ENCODE data around the gene MRFAP1L1. TPM values are rescaled to one million over a fixed set of nuclear protein-coding genes. Genes with fewer than 3 reads are reported as not detected.

The MRFAP1L1 gene
- total and polyA plus RNA-seq, 7 experiments from 2014 or later = 24.8 to 160 (median 116) TPM

DNA sequence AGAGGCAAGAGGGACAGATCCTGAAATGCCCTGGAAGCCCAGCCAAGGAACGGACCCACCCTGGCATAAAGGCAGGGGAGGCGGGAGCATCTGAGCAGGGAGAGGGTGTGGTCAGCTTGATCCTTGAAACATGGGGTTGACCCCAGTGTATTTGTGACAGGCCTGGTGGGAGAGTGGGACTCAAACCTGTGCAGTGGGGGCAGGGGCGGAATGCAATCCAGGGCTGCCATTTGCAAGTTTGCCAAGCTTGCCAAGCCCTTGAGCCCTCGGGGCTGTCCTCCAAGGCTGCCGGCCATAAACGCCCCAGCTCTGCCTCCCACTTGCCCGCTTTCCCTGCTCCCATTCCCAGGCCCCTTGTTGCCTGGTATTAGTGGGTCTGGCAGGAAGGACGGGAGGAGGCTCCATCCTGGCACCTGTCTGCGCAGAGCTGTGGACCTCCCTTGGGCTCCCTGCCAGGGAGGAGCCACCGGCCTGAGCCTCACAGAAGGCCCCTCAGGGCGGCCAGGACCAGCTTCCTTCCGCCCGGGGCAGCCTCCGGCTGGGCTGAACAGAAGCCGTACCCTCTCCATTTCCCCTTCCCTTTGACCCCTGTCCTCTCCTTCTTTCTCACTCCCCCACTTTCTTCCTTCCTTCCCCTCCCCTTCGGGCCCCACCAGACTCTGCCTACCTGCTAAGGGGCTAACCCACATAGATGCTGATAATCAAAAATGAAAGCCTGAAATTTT is 15.3 kb downstream of the MRFAP1L1 start:
- peaks cover 92 to 93% of the 10 kb centered on the region in 2 donors for H3K4me1 ChIP-seq (ENCODE audit: control insufficient read depth in 2 of 2, insufficient read depth in 2 of 2, low read length in 2 of 2)
- H3K4me3 ChIP-seq (ENCODE audit: low read length) = peak overlapping the region; percentile 16
- CTCF ChIA-PET = interaction anchor here (0.9 to 3.2 kb wide), 3 partner anchors 10 to 20 kb away, joined by 3 to 50 read pairs (median 4); a partner anchor contains a TSS
- POLR2A ChIA-PET = interaction anchor here (0.7 to 19.4 kb wide), 7 partner anchors 10 to 234 kb away, joined by 3 to 552 read pairs (median 17); partner anchors contain the start of genes BLOC1S4, MRFAP1 and MRFAP1L1
- Mint-ChIP-seq H3K4me1 (peaks cover 68 to 90% (median 84%) of the 10 kb centered on the region in 7 donors), H3K36me3 (peaks cover 0 to 19% (median 3%) of the 10 kb centered on the region in 5 donors), H3K4me3 (peak overlapping the region; percentile 44 to 82 (median 73)), H3K9me3 (peaks cover 0 to 2% (median 0%) of the 10 kb centered on the region in 11 donors), H3K27ac (peak overlapping the region; percentile 93 to 99 (median 97)), H3K27me3 (no peaks in the 10 kb centered on the region)
- H3K27me3 ChIP-seq (ENCODE audit: control insufficient read depth in 2 of 2, insufficient read depth in 2 of 2, low read length in 2 of 2) = no peaks in the 10 kb centered on the region
- DNase-seq = peak in 5 of 9 donors; percentile 27 to 45 (median 38)
- no peaks in the 10 kb centered on the region for H3K9me3 ChIP-seq (ENCODE audit: control insufficient read depth in 2 of 3, low read length in 3 of 3)
- intact Hi-C loops (cut with micrococcal nuclease) = no loop called here
- peak; percentile 30 for ATAC-seq
- peak overlapping the region; percentile 34 for H3K27ac ChIP-seq (ENCODE audit: low read depth, low read length)
- no peaks in the 10 kb centered on the region for H3K36me3 ChIP-seq (ENCODE audit: control insufficient read depth in 2 of 3, insufficient read depth in 3 of 3, low read length in 3 of 3)

GRCh38 chr4:6693231-6694176 is 16.2 kb downstream of the MRFAP1L1 start, which contains the start of gene S100P:
Gene S100P, plus strand, starts transcription at chr4:6693878. Its CDS starts 55 bp downstream, at chr4:6693933.
- Histone ChIP-seq H3K9me3 (ENCODE audit: control insufficient read depth in 2 of 3, low read length in 3 of 3) (no peaks in the 10 kb centered on the region), H3K27ac (ENCODE audit: low read depth, low read length) (peak within 1 kb of the TSS; percentile 34), H3K36me3 (ENCODE audit: control insufficient read depth in 2 of 3, insufficient read depth in 3 of 3, low read length in 3 of 3) (no peaks in the 10 kb centered on the region), H3K27me3 (ENCODE audit: control insufficient read depth in 2 of 2, insufficient read depth in 2 of 2, low read length in 2 of 2) (no peaks in the 10 kb centered on the region), H3K4me1 (ENCODE audit: control insufficient read depth in 2 of 2, insufficient read depth in 2 of 2, low read length in 2 of 2) (peaks cover 93% of the 10 kb centered on the region in 2 donors), H3K4me3 (ENCODE audit: low read length) (peak within 1 kb of the TSS; percentile 16)
- CTCF ChIA-PET = interaction anchor here (0.9 to 3.2 kb wide), 4 partner anchors 8 to 19 kb away, joined by 3 to 50 read pairs (median 6); a partner anchor contains a TSS
- H3K36me3 Mint-ChIP-seq = peaks cover 0 to 21% (median 0%) of the 10 kb centered on the region in 5 donors
- ATAC-seq (no peak), DNase-seq (no peak)
- intact Hi-C loops (cut with micrococcal nuclease) = no loop called here
- peaks cover 0 to 2% (median 0%) of the 10 kb centered on the region in 11 donors for H3K9me3 Mint-ChIP-seq
- no peaks in the 10 kb centered on the region for H3K27me3 Mint-ChIP-seq
- POLR2A ChIA-PET = interaction anchor here (0.7 to 19.4 kb wide), 7 partner anchors 10 to 374 kb away, joined by 3 to 552 read pairs (median 17); partner anchors contain the start of genes BLOC1S4, GRPEL1, MRFAP1 and MRFAP1L1
- H3K27ac Mint-ChIP-seq = peak within 1 kb of the TSS; percentile 93 to 99 (median 97)
- peaks cover 70 to 91% (median 86%) of the 10 kb centered on the region in 7 donors for H3K4me1 Mint-ChIP-seq
- H3K4me3 Mint-ChIP-seq = peak within 1 kb of the TSS; percentile 44 to 82 (median 73)

GRCh38 chr4:6692806-6693205 is 16.9 kb downstream of the MRFAP1L1 start:
- Mint-ChIP-seq H3K4me1 (peaks cover 63 to 91% (median 88%) of the 10 kb centered on the region in 7 donors), H3K36me3 (peaks cover 0 to 19% (median 0%) of the 10 kb centered on the region in 5 donors), H3K4me3 (peak overlapping the region in 6 of 10 donors; percentile 28 to 73 (median 56)), H3K27ac (peak overlapping the region; percentile 80 to 99 (median 91)), H3K9me3 (peaks cover 0 to 2% (median 0%) of the 10 kb centered on the region in 11 donors), H3K27me3 (no peaks in the 10 kb centered on the region)
- Histone ChIP-seq H3K27me3 (ENCODE audit: control insufficient read depth in 2 of 2, insufficient read depth in 2 of 2, low read length in 2 of 2) (no peaks in the 10 kb centered on the region), H3K36me3 (ENCODE audit: control insufficient read depth in 2 of 3, insufficient read depth in 3 of 3, low read length in 3 of 3) (no peaks in the 10 kb centered on the region), H3K4me1 (ENCODE audit: control insufficient read depth in 2 of 2, insufficient read depth in 2 of 2, low read length in 2 of 2) (peaks cover 88 to 93% of the 10 kb centered on the region in 2 donors), H3K4me3 (ENCODE audit: low read length) (no peak overlapping the region), H3K9me3 (ENCODE audit: control insufficient read depth in 2 of 3, low read length in 3 of 3) (no peaks in the 10 kb centered on the region), H3K27ac (ENCODE audit: low read depth, low read length) (no peak overlapping the region)
- DNase-seq (no peak), ATAC-seq (no peak)
- intact Hi-C loops (cut with micrococcal nuclease) = no loop called here
- CTCF ChIA-PET = interaction anchor here (1.1 to 1.5 kb wide), 2 partner anchors 8 to 18 kb away, joined by 3 to 8 read pairs; no protein-coding TSS in a partner anchor
- POLR2A ChIA-PET = interaction anchor here (0.5 to 19.4 kb wide), 5 partner anchors 12 to 375 kb away, joined by 3 to 552 read pairs (median 5); partner anchors contain the start of genes BLOC1S4, GRPEL1 and MRFAP1L1

GRCh38 chr4:6692379-6692778 is 17.3 kb downstream of the MRFAP1L1 start:
- Histone ChIP-seq H3K36me3 (ENCODE audit: control insufficient read depth in 2 of 3, insufficient read depth in 3 of 3, low read length in 3 of 3) (no peaks in the 10 kb centered on the region), H3K4me3 (ENCODE audit: low read length) (no peak overlapping the region), H3K27me3 (ENCODE audit: control insufficient read depth in 2 of 2, insufficient read depth in 2 of 2, low read length in 2 of 2) (no peaks in the 10 kb centered on the region), H3K4me1 (ENCODE audit: control insufficient read depth in 2 of 2, insufficient read depth in 2 of 2, low read length in 2 of 2) (peaks cover 87 to 90% of the 10 kb centered on the region in 2 donors), H3K9me3 (ENCODE audit: control insufficient read depth in 2 of 3, low read length in 3 of 3) (no peaks in the 10 kb centered on the region), H3K27ac (ENCODE audit: low read depth, low read length) (no peak overlapping the region)
- DNase-seq (no peak), ATAC-seq (no peak)
- CTCF ChIA-PET = interaction anchor here (1.5 kb wide), 1 partner anchor 17 kb away, joined by 8 read pairs; no protein-coding TSS in a partner anchor
- Mint-ChIP-seq H3K4me3 (peak overlapping the region in 5 of 10 donors; percentile 6 to 73 (median 28)), H3K27me3 (no peaks in the 10 kb centered on the region), H3K27ac (peak overlapping the region in 8 of 9 donors; percentile 80 to 99 (median 94)), H3K36me3 (peaks cover 0 to 22% (median 0%) of the 10 kb centered on the region in 5 donors), H3K9me3 (peaks cover 0 to 2% (median 0%) of the 10 kb centered on the region in 11 donors), H3K4me1 (peaks cover 63 to 94% (median 92%) of the 10 kb centered on the region in 7 donors)
- intact Hi-C loops (cut with micrococcal nuclease) = no loop called here
- POLR2A ChIA-PET = interaction anchor here (0.5 to 19.4 kb wide), 4 partner anchors 17 to 376 kb away, joined by 3 to 552 read pairs (median 204); partner anchors contain the start of genes BLOC1S4, GRPEL1 and MRFAP1L1

DNA sequence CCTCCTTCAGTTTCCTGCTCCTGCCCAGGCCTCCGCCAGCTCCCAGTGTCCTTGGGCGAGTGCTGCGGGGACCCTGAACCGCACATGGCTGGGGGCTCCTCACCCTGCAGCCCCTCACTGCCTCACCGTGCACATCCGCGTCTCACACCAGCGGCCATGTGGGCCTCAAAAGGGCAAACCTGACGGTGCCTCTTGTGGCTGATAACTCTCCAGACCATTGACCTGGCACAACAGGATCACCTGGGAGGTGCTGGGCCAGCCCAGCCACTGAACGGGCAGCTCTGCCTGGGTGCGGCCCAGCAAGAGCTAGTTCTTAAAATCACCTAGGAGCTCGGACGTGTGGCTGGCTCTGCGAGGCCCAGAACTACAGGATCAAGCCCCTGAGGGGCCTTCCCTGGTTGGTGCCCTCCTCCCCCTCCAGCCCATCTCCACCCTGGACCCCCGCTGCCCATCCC is 20.1 kb downstream of the MRFAP1L1 start:
- Histone ChIP-seq H3K27ac (ENCODE audit: low read depth, low read length) (peak overlapping the region; percentile 65), H3K36me3 (ENCODE audit: control insufficient read depth in 2 of 3, insufficient read depth in 3 of 3, low read length in 3 of 3) (no peaks in the 10 kb centered on the region), H3K27me3 (ENCODE audit: control insufficient read depth in 2 of 2, insufficient read depth in 2 of 2, low read length in 2 of 2) (no peaks in the 10 kb centered on the region), H3K4me1 (ENCODE audit: control insufficient read depth in 2 of 2, insufficient read depth in 2 of 2, low read length in 2 of 2) (peaks cover 59 to 72% of the 10 kb centered on the region in 2 donors), H3K4me3 (ENCODE audit: low read length) (peak overlapping the region; percentile 43), H3K9me3 (ENCODE audit: control insufficient read depth in 2 of 3, low read length in 3 of 3) (no peaks in the 10 kb centered on the region)
- intact Hi-C loops (cut with micrococcal nuclease) = loop anchor here (1.0 kb wide), 4 partner anchors 15 to 49 kb away; partner anchors contain the start of genes BLOC1S4 (in 1 of the 2), MRFAP1 (in 1 of the 2) and MRFAP1L1 (in 1 of the 2)
- POLR2A ChIA-PET = interaction anchor here (0.9 to 19.4 kb wide), 8 partner anchors 9 to 252 kb away, joined by 3 to 552 read pairs (median 12); partner anchors contain the start of genes BLOC1S4, MRFAP1 and MRFAP1L1
- CTCF ChIA-PET = interaction anchor here (0.5 to 5.5 kb wide), 8 partner anchors 12 to 226 kb away, joined by 3 to 61 read pairs (median 5); partner anchors contain the start of genes BLOC1S4 and MRFAP1
- Mint-ChIP-seq H3K27me3 (no peaks in the 10 kb centered on the region), H3K9me3 (peaks cover 0 to 2% (median 0%) of the 10 kb centered on the region in 11 donors), H3K36me3 (peaks cover 0 to 26% (median 0%) of the 10 kb centered on the region in 5 donors), H3K4me3 (peak overlapping the region in 9 of 10 donors; percentile 34 to 92 (median 77)), H3K27ac (peak overlapping the region; percentile 93 to 99 (median 96)), H3K4me1 (peaks cover 39 to 87% (median 69%) of the 10 kb centered on the region in 7 donors)
- DNase-seq (no peak), ATAC-seq (no peak)
